ENCODE measurements around the gene PLCE1. TPM values are rescaled to one million over a fixed set of nuclear protein-coding genes. Genes with fewer than 3 reads are reported as not detected.

The PLCE1 gene
- polyA plus RNA-seq, 4 donors, result 1.6 to 22.7 (median 3.8) TPM

DNA sequence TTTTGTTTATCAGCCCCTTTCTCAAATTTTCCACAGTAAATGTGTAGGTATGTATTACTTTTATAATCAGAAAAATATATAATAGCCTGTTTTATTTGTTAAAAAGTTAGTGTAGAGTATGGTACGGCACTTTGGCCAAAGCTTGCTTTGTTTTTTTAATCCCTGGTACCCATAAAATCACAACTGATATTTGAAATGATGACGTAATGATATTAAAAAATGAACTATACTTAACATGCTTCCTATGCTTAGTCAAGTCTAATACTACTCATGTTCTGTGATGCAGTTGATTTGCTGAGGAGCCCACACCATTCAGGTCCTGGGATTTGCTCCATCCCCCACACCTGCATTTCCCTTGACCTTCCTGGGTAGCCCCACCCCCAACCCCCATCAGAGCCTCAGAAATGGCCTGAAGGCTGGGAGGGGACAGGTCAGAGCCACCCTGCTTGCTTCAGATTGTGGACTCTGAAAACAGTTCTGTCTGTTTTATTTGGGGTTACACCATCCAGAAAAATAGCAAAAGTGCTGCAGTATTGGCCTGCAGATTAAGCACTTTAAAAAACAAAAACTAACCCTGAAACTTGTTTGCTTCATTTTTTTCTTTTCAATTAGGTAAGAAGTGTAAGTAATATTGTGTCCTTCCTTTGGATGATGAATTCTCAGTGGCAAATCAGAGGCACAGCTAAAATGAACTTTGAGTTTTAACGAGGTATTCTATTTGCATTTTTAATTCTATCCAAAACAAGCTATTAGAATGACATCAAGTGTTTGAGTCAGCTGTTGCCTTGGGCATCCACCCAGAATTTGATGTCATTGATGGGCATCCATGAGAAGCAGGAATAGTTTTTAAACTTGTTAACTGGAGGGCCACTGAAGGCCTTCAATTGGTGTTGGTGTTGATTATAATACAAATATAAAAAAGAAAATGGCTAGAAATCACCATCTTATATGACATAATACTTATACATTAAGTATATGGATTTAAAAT, 23.3 kb downstream of the PLCE1 start:
- no peak for FAIRE-seq
- H3K4me1 ChIP-seq (ENCODE audit: control insufficient read depth in 3 of 3, insufficient read depth in 2 of 3, low read depth in 1 of 3, low read length in 2 of 3), result peaks cover 0 to 2% (median 0%) of the 10 kb centered on the region in 3 donors
- H3K9me3 ChIP-seq (ENCODE audit: control insufficient read depth in 2 of 2, insufficient read depth in 1 of 2, low read depth in 1 of 2, low read length in 1 of 2), result no peaks in the 10 kb centered on the region
- no peak overlapping the region for H3K4me3 ChIP-seq (ENCODE audit: low read depth in 1 of 3, low read length in 3 of 3)
- H3K27me3 ChIP-seq (ENCODE audit: control insufficient read depth in 3 of 3, insufficient read depth in 3 of 3, low read length in 3 of 3), result no peaks in the 10 kb centered on the region
- H3K36me3 ChIP-seq (ENCODE audit: control insufficient read depth in 3 of 3, insufficient read depth in 2 of 3, low read depth in 1 of 3, low read length in 3 of 3), result peaks cover 0 to 5% (median 0%) of the 10 kb centered on the region in 3 donors
- no peak for DNase-seq
- no peak overlapping the region for H3K27ac ChIP-seq (ENCODE audit: low read depth in 1 of 3, low read length in 2 of 3)
- WGBS, 3 donors, result 54 to 62% (median 56%) methylated on average over 3 of the region's 3 CpGs

DNA sequence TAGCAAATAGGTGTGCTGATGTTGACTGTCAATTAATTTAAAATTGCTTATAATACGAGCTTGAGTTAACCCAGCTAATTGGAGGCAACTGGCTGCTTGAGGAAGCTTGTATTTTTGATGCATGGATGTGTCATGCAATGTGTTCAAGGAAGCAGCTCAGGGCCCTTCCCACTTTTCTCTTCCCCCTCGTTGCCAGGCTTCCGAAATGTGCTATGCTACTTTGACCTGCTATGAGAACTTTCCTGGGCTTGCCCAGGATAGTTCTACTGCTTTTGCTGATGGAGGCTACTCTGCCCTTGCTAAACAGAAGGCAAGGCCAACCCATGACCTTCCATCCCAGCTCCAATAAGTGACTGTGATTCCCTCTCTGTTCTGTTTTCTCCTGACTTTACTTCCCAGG, 24.4 kb downstream of the PLCE1 start:
- FAIRE-seq (no peak), DNase-seq (no peak)
- Histone ChIP-seq H3K27me3 (ENCODE audit: control insufficient read depth in 3 of 3, insufficient read depth in 3 of 3, low read length in 3 of 3) (no peaks in the 10 kb centered on the region), H3K27ac (ENCODE audit: low read depth in 1 of 3, low read length in 2 of 3) (no peak overlapping the region), H3K4me3 (ENCODE audit: low read depth in 1 of 3, low read length in 3 of 3) (no peak overlapping the region), H3K9me3 (ENCODE audit: control insufficient read depth in 2 of 2, insufficient read depth in 1 of 2, low read depth in 1 of 2, low read length in 1 of 2) (no peaks in the 10 kb centered on the region), H3K36me3 (ENCODE audit: control insufficient read depth in 3 of 3, insufficient read depth in 2 of 3, low read depth in 1 of 3, low read length in 3 of 3) (peaks cover 0 to 5% (median 0%) of the 10 kb centered on the region in 3 donors), H3K4me1 (ENCODE audit: control insufficient read depth in 3 of 3, insufficient read depth in 2 of 3, low read depth in 1 of 3, low read length in 2 of 3) (peaks cover 0 to 2% (median 0%) of the 10 kb centered on the region in 3 donors)
- 66 to 76% (median 69%) methylated on average over 3 of the region's 3 CpGs for WGBS, 3 donors

DNA sequence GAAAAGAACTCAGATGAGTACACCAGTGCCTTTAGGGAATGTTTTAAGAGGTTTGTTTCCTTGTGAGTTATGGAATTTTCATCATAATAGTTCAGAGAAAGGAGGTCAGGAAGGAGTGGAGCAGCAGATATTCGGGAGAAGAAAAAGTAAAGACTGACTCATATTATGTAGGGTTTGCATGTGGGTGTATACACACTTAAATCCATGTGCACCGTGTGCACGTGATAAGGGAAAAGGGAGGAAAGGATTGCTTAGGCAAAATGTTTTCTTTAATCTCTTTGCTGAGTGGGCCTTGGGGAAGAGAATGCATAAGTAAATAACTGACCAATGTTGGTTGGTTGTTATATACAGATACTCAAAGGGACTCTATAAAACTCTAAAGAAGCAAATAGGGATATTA, 30.2 kb downstream of the PLCE1 start:
- no peak overlapping the region for H3K27ac ChIP-seq (ENCODE audit: low read depth in 1 of 3, low read length in 2 of 3)
- DNase-seq (no peak), FAIRE-seq (no peak)
- H3K27me3 ChIP-seq (ENCODE audit: control insufficient read depth in 3 of 3, insufficient read depth in 3 of 3, low read length in 3 of 3), result no peaks in the 10 kb centered on the region
- peaks cover 1 to 20% of the 10 kb centered on the region in 2 donors for H3K9me3 ChIP-seq (ENCODE audit: control insufficient read depth in 2 of 2, insufficient read depth in 1 of 2, low read depth in 1 of 2, low read length in 1 of 2)
- peaks cover 0 to 5% (median 0%) of the 10 kb centered on the region in 3 donors for H3K36me3 ChIP-seq (ENCODE audit: control insufficient read depth in 3 of 3, insufficient read depth in 2 of 3, low read depth in 1 of 3, low read length in 3 of 3)
- WGBS, 3 donors, result 66 to 76% (median 76%) methylated on average over 3 of the region's 3 CpGs
- H3K4me3 ChIP-seq (ENCODE audit: low read depth in 1 of 3, low read length in 3 of 3), result no peak overlapping the region
- H3K4me1 ChIP-seq (ENCODE audit: control insufficient read depth in 3 of 3, insufficient read depth in 2 of 3, low read depth in 1 of 3, low read length in 2 of 3), result no peaks in the 10 kb centered on the region

DNA sequence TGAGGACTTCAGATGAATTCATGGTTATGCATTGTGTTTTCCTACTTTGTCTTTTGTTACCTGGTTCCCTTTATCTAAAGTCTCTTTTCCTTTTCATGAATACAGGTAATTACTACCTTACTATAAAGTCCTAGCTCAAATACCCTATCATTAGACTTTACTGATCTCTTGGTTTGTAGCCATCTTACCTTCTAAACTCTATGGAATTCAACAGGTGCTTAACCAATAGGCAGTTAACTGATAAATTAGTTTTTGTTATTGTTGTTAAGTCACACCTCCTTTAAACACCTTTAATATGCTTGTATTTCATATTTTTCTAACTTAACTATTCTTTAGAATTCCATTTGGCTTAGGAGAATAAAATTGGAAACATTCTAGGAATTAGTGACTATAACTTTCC, 30.7 kb downstream of the PLCE1 start:
- DNase-seq, result no peak
- peaks cover 1 to 22% of the 10 kb centered on the region in 2 donors for H3K9me3 ChIP-seq (ENCODE audit: control insufficient read depth in 2 of 2, insufficient read depth in 1 of 2, low read depth in 1 of 2, low read length in 1 of 2)
- no peak for FAIRE-seq
- no peak overlapping the region for H3K27ac ChIP-seq (ENCODE audit: low read depth in 1 of 3, low read length in 2 of 3)
- H3K27me3 ChIP-seq (ENCODE audit: control insufficient read depth in 3 of 3, insufficient read depth in 3 of 3, low read length in 3 of 3), result no peaks in the 10 kb centered on the region
- H3K36me3 ChIP-seq (ENCODE audit: control insufficient read depth in 3 of 3, insufficient read depth in 2 of 3, low read depth in 1 of 3, low read length in 3 of 3), result peaks cover 0 to 5% (median 0%) of the 10 kb centered on the region in 3 donors
- H3K4me3 ChIP-seq (ENCODE audit: low read depth in 1 of 3, low read length in 3 of 3), result no peak overlapping the region
- no peaks in the 10 kb centered on the region for H3K4me1 ChIP-seq (ENCODE audit: control insufficient read depth in 3 of 3, insufficient read depth in 2 of 3, low read depth in 1 of 3, low read length in 2 of 3)

DNA sequence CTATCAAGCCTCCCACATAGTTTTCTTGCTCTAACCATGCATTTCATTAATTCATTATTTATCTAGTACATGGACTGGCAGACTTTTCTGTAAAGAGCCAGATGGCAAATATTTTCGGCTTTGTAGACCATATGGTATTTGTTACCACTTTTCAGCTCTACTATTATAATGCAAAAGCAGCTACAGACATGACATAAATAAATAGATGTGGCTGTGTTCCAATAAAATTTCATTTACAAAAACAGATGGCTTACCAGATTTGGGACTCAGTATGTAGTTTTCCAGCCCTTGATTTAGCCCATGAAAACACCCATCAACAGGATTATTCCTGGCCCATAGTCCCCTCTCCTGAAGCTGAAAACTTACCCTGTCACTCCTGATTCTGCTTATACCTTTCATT, 32.1 kb downstream of the PLCE1 start:
- 77 to 86% (median 78%) methylated on average over 1 of the region's 1 CpG for WGBS, 3 donors

DNA sequence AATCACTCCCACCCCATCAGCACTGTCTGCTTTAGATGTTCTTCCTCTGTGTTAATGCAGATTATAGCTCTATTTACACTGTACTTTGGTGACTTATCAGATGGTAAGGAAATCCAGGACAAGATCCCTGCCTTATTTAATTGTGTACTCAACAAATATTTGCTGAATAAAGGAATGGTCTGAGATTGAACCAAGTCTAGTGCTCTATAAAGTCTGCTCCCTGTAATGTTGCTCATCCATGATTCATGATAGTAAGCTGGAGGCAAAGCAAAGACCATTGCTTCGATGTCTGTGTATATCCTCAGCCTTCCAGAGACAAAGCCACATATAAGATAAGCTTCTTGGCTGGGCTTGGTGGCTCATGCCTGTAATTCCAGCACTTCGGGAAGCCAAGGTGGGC, 33.5 kb downstream of the PLCE1 start:
- Histone ChIP-seq H3K36me3 (ENCODE audit: control insufficient read depth in 3 of 3, insufficient read depth in 2 of 3, low read depth in 1 of 3, low read length in 3 of 3) (peaks cover 0 to 8% (median 3%) of the 10 kb centered on the region in 3 donors), H3K27ac (ENCODE audit: low read depth in 1 of 3, low read length in 2 of 3) (no peak overlapping the region), H3K9me3 (ENCODE audit: control insufficient read depth in 2 of 2, insufficient read depth in 1 of 2, low read depth in 1 of 2, low read length in 1 of 2) (peaks cover 1 to 31% of the 10 kb centered on the region in 2 donors), H3K4me3 (ENCODE audit: low read depth in 1 of 3, low read length in 3 of 3) (no peak overlapping the region), H3K27me3 (ENCODE audit: control insufficient read depth in 3 of 3, insufficient read depth in 3 of 3, low read length in 3 of 3) (no peaks in the 10 kb centered on the region), H3K4me1 (ENCODE audit: control insufficient read depth in 3 of 3, insufficient read depth in 2 of 3, low read depth in 1 of 3, low read length in 2 of 3) (no peaks in the 10 kb centered on the region)
- no peak for DNase-seq
- FAIRE-seq, result no peak
- 68 to 85% (median 76%) methylated on average over 2 of the region's 2 CpGs for WGBS, 3 donors

More for the DNA sequence above, 32.1 kb downstream of the PLCE1 start:
- H3K36me3 ChIP-seq (ENCODE audit: control insufficient read depth in 3 of 3, insufficient read depth in 2 of 3, low read depth in 1 of 3, low read length in 3 of 3), result peaks cover 0 to 4% (median under 1%) of the 10 kb centered on the region in 3 donors
- no peak overlapping the region for H3K27ac ChIP-seq (ENCODE audit: low read depth in 1 of 3, low read length in 2 of 3)
- H3K4me3 ChIP-seq (ENCODE audit: low read depth in 1 of 3, low read length in 3 of 3), result no peak overlapping the region
- peaks cover 1 to 26% of the 10 kb centered on the region in 2 donors for H3K9me3 ChIP-seq (ENCODE audit: control insufficient read depth in 2 of 2, insufficient read depth in 1 of 2, low read depth in 1 of 2, low read length in 1 of 2)
- no peaks in the 10 kb centered on the region for H3K27me3 ChIP-seq (ENCODE audit: control insufficient read depth in 3 of 3, insufficient read depth in 3 of 3, low read length in 3 of 3)
- FAIRE-seq, result no peak
- no peaks in the 10 kb centered on the region for H3K4me1 ChIP-seq (ENCODE audit: control insufficient read depth in 3 of 3, insufficient read depth in 2 of 3, low read depth in 1 of 3, low read length in 2 of 3)
- DNase-seq, result no peak

DNA sequence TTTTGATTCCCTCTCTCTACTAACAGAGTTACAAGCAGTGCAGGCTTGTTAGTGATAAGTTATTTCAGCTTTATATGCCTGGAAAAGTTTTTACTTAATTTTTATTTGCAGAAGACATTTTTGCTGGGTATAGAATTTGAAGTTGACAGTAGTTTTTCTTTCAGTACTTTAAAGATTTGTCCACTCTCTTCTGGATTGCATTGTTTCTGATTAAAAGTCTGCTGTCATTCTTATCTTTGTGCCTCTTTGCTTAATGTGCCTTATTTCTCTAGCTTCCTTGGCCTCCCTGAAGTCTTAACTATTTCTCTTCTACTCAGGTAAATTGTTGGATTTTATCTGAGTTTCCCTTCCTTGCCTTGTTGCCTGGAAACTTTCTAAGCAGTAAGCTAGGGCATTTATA, 36.2 kb downstream of the PLCE1 start:
- Histone ChIP-seq H3K9me3 (ENCODE audit: control insufficient read depth in 2 of 2, insufficient read depth in 1 of 2, low read depth in 1 of 2, low read length in 1 of 2) (peaks cover under 1 to 30% of the 10 kb centered on the region in 2 donors), H3K27me3 (ENCODE audit: control insufficient read depth in 3 of 3, insufficient read depth in 3 of 3, low read length in 3 of 3) (no peaks in the 10 kb centered on the region), H3K27ac (ENCODE audit: low read depth in 1 of 3, low read length in 2 of 3) (no peak overlapping the region), H3K4me1 (ENCODE audit: control insufficient read depth in 3 of 3, insufficient read depth in 2 of 3, low read depth in 1 of 3, low read length in 2 of 3) (no peaks in the 10 kb centered on the region), H3K4me3 (ENCODE audit: low read depth in 1 of 3, low read length in 3 of 3) (no peak overlapping the region), H3K36me3 (ENCODE audit: control insufficient read depth in 3 of 3, insufficient read depth in 2 of 3, low read depth in 1 of 3, low read length in 3 of 3) (peaks cover 0 to 8% (median 5%) of the 10 kb centered on the region in 3 donors)
- FAIRE-seq (no peak), DNase-seq (no peak)

DNA sequence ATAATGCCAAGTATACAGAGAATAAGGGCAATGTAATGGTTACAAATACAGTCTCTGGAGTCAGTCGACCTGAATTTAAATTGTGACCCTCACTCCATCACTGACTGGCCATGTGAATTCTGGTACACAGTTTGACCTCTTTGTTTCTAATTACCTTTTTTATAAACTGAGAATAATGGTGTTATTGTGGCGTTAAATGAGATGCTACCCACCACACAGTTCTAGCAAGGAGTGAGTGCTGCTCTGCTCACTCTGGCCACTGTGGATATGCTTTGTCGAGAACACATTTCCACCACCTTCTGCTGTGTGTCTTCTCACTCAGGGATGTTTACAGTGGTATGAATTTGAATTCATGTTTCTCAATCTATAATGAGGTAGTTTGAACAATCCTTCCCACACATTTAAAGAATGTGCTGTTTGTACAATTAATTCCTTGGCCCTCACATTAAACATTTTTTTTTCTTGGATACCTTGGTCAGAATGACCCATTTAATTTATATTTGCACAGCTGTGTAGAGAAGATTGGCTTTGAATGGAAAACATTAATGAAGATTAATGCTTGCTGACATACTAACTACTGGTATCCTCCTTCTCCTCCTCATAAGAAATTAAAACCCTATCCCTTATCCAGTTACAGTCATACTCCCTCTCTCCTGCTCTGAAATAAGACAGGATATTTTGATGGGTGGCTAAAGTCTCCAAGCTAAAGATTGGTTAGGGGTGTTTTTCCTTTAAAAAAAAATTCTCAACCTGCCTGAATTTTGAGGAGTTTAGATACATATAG, 42.4 kb downstream of the PLCE1 start:
- Histone ChIP-seq H3K36me3 (ENCODE audit: control insufficient read depth in 3 of 3, insufficient read depth in 2 of 3, low read depth in 1 of 3, low read length in 3 of 3) (peaks cover 0 to 9% (median 4%) of the 10 kb centered on the region in 3 donors), H3K4me3 (ENCODE audit: low read depth in 1 of 3, low read length in 3 of 3) (no peak overlapping the region), H3K4me1 (ENCODE audit: control insufficient read depth in 3 of 3, insufficient read depth in 2 of 3, low read depth in 1 of 3, low read length in 2 of 3) (peaks cover 0 to 4% (median 0%) of the 10 kb centered on the region in 3 donors), H3K9me3 (ENCODE audit: control insufficient read depth in 2 of 2, insufficient read depth in 1 of 2, low read depth in 1 of 2, low read length in 1 of 2) (peaks cover 0 to 2% of the 10 kb centered on the region in 2 donors), H3K27ac (ENCODE audit: low read depth in 1 of 3, low read length in 2 of 3) (no peak overlapping the region), H3K27me3 (ENCODE audit: control insufficient read depth in 3 of 3, insufficient read depth in 3 of 3, low read length in 3 of 3) (no peaks in the 10 kb centered on the region)
- 80 to 88% (median 82%) methylated on average over 3 of the region's 3 CpGs for WGBS, 3 donors
- no peak for FAIRE-seq
- DNase-seq, result no peak

Measured in small intestine (tissue), 7 donors.